ENCODE results near the gene BACE2.

Gene BACE2

DNA sequence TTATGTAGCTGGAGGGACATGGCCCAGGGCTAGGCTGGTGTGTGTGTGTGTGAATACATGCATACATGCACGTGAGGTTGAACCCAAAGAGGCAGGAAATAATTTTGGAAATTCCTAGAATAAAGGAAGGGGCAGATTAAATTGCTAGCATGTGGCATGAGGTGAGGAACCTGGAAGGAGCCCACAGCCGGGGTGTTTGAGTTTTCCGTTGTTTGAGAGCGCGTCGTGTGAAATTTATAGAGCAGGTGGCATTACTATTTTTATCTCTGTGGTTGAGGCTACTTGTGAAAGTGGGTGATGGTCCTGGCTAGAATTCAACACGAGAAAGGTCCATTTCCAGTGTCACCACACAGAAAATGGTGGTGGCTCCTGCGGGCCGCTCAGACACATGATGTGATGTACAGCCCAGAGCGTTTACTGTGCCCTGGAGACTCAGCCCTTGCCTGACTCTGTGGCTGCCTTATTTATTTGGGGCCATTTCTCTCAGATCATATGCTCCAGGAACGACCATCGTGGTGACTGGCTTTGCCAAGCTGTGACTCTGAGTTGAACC lies 48.0 kb downstream of the BACE2 start:
- TF ChIP-seq CTBP1 (IDR thresholded peaks at IDR 0.05; ENCODE audit: borderline replicate concordance) = no peak
- TF ChIP-seq HDGF (IDR thresholded peaks at IDR 0.05; ENCODE audit: borderline replicate concordance) = no peak
- TF ChIP-seq SUZ12 (IDR thresholded peaks at IDR 0.05) = no peak
- no peak for DNase-seq (ENCODE audit: extremely low spot score)
- POLR2A ChIA-PET = no interaction called here
- CTCF ChIA-PET = interaction anchor here (0.6 kb wide), 1 partner anchor 68 kb away, joined by 3 read pairs; no protein-coding TSS in a partner anchor

DNA sequence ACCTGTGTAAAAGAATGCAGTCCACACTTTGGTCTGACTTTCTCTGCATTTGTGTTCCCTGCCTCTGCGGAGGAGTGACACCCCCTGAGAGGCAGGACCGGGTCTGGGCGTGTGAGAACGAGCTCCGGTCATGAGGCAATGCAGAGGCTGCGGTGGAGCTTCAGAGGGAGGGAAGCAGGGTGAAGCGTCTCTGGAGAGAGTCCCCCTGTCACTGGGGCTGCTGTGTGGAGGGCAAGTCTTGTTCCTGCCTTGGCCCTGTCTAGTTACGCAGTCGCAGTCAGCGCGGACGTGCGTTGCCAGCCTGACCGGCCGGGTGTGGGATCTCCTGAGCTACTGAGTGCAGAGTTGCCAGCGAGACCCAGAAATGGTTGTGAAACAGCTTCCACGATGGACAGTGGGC lies 48.5 kb downstream of the BACE2 start:
- TF ChIP-seq ELF4 (IDR thresholded peaks at IDR 0.05) = no peak
- TF ChIP-seq ARNT (IDR thresholded peaks at IDR 0.05) = no peak
- TF ChIP-seq FOXM1 (IDR thresholded peaks at IDR 0.05; ENCODE audit: borderline replicate concordance) = no peak
- TF ChIP-seq TARDBP (IDR thresholded peaks at IDR 0.05) = no peak
- TF ChIP-seq FOXK2 (IDR thresholded peaks at IDR 0.05) = no peak
- CTCF ChIA-PET = interaction anchor here (0.6 kb wide), 1 partner anchor 68 kb away, joined by 3 read pairs; no protein-coding TSS in a partner anchor
- POLR2A ChIA-PET = no interaction called here
- DNase-seq (ENCODE audit: extremely low spot score) = no peak

DNA sequence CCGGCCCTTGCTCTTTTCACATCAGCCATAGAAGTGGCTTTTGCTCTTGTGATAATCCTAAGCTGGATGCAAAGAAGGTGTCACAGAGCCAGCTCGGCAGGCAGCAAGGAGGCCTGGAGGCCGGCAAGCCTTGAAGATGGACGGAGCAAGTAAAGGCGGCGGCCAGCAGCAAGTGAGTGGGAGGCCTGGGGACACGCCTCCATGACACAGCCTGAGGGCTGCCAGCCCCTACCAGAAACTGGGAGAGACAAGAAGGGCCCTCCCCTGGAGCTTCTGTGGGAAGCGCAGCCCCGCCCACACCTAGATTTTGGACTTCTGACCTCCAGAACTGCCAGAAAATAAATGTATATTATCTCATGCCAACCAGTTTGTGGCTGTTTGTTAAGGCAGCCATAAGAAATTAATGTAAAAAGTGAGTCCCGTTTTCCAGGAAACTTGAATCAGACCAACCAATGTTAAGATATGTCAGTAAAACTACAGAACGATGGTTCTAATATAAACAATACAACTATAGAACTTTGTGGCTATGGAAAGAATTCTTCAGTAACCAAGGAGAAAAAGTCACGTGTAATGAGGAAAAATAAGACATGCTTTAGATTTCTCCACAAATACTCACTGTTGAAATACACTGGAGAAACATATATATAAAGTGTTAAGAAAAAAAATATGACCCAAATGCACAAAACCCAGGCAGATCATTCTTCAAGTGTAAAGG lies 49.9 kb downstream of the BACE2 start:
- POLR2A ChIA-PET = no interaction called here
- no peak for TF ChIP-seq HDGF (IDR thresholded peaks at IDR 0.05; ENCODE audit: borderline replicate concordance)
- no peak for TF ChIP-seq SUZ12 (IDR thresholded peaks at IDR 0.05)
- no peak for TF ChIP-seq SP1 (IDR thresholded peaks at IDR 0.05)
- TF ChIP-seq FOXK2 (IDR thresholded peaks at IDR 0.05) = no peak
- no peak for DNase-seq (ENCODE audit: extremely low spot score)
- CTCF ChIA-PET = no interaction called here

DNA sequence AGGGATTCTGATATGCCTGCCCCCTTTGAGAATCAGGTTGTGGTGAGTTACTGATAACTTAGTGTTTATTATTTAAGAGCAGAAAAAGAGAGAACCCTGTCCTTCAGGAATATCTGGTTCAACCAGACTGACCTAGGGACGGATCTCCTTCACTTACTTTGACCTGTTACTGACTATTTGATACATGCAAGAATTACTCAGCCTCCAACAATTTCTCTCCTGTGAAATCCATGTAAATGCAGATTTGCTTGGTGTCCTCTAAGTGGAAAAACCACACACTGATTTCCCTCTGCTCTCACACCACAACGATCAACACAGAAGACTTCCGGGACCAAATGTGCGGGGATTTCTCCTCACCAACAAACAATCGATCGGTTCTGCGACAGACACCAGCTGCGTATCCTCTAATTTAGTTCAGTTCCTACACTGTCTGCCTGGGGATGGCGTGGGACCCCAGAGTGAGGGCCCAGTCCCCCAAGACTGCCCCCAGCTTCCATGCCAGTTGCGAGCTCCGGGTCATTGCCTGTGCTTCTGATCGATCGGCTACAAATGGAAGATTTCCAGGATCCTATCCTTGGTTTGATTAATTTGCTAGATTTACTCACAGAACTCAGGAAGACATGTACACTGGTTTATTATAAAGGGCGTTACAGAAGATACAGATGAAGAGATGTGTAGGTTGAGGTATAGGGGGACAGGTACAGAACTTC lies 51.7 kb downstream of the BACE2 start:
- ChIA-PET POLR2A (no interaction called here), CTCF (no interaction called here)
- TF ChIP-seq TARDBP (IDR thresholded peaks at IDR 0.05) (no peak), CTBP1 (IDR thresholded peaks at IDR 0.05; ENCODE audit: borderline replicate concordance) (no peak)
- no peak for DNase-seq (ENCODE audit: extremely low spot score)

DNA sequence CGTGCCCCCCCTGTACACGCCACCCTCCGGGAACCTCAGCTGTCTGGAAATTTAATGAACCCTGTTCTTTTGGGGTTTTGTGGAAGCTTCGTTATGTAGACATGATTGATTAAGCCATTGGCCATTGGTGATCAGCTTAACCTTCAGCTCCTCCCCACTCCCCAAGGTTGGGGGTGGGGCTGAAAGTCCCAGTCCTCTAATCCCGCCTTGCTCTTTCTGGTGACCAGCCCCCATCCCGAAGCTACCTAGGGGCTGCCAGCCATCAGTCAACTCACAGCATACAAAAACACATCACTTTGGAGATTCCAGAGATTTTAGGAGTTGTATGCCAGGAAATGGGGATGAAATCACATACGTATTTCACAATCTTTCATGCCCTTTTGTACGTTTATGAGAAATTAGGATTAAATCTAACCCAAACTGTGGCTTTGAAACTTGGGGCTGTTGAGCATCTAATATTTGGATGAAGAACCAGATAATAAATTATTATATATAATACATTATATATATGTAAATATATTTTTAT lies 52.3 kb downstream of the BACE2 start:
- no peak for DNase-seq (ENCODE audit: extremely low spot score)
- POLR2A ChIA-PET = no interaction called here
- TF ChIP-seq TARDBP (IDR thresholded peaks at IDR 0.05) = no peak
- TF ChIP-seq, protein P1, sequence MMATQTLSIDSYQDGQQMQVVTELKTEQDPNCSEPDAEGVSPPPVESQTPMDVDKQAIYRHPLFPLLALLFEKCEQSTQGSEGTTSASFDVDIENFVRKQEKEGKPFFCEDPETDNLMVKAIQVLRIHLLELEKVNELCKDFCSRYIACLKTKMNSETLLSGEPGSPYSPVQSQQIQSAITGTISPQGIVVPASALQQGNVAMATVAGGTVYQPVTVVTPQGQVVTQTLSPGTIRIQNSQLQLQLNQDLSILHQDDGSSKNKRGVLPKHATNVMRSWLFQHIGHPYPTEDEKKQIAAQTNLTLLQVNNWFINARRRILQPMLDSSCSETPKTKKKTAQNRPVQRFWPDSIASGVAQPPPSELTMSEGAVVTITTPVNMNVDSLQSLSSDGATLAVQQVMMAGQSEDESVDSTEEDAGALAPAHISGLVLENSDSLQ (IDR thresholded peaks at IDR 0.05) = no peak
- TF ChIP-seq FOXK2 (IDR thresholded peaks at IDR 0.05) = no peak
- TF ChIP-seq FOXA1 (IDR thresholded peaks at IDR 0.05) = no peak
- TF ChIP-seq ELF4 (IDR thresholded peaks at IDR 0.05) = no peak
- TF ChIP-seq FOXM1 (IDR thresholded peaks at IDR 0.05; ENCODE audit: borderline replicate concordance) = no peak
- no peak for TF ChIP-seq SP1 (IDR thresholded peaks at IDR 0.05)
- TF ChIP-seq HDGF (IDR thresholded peaks at IDR 0.05; ENCODE audit: borderline replicate concordance) = no peak
- TF ChIP-seq L3MBTL2 (conservative IDR thresholded peaks at IDR 0.05) = no peak
- no peak for TF ChIP-seq ARNT (IDR thresholded peaks at IDR 0.05)
- no peak for TF ChIP-seq ZNF384 (IDR thresholded peaks at IDR 0.05)
- no peak for TF ChIP-seq LEF1 (IDR thresholded peaks at IDR 0.05; ENCODE audit: borderline replicate concordance)
- no peak for TF ChIP-seq BHLHE40 (IDR thresholded peaks at IDR 0.05; ENCODE audit: borderline replicate concordance)
- no peak for TF ChIP-seq SUZ12 (IDR thresholded peaks at IDR 0.05)
- CTCF ChIA-PET = no interaction called here

DNA sequence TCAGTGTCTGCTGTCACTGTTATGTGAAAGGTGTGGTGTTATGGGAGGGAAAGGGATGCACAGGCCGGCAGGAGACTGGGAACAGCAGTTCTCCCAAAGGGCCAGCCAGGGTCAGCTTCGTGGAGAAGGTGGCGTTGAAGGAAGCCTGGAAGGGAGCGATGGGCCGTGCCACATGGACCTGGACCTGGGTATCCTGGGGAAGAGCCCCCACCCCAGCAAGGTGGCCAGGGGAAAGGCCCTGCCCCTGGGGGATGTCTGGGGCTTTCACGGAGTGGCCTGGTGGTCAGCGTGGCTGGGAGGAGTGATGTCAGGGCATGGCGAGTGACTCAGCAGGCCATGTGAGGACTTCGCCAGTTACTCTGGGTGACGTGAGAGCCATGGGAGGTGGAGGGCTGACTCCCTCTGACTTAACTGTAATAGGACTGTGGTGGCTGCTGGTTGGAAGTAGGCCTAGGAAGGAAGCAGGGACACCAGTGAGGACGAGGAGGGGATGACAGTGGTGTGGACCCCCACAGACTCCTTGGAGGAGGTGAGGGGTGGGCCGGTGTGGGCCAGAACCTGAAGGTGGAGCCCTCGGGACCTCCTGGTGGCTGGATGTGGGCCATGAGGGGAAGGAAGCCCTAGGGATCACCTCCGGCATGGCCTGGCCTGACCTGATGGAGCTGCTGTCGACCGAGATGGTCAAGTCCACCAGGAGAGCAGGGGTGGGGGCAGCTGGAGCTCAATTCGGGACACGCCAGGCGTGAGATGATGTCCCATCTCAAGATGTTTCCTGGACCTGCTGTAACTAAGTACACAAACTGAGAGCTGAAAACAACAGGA lies 54.5 kb downstream of the BACE2 start:
- DNase-seq (ENCODE audit: extremely low spot score) = no peak
- CTCF ChIA-PET = no interaction called here
- TF ChIP-seq SP1 (IDR thresholded peaks at IDR 0.05) (no peak), ZNF384 (IDR thresholded peaks at IDR 0.05) (no peak), HDGF (IDR thresholded peaks at IDR 0.05; ENCODE audit: borderline replicate concordance) (no peak), FOXA1 (IDR thresholded peaks at IDR 0.05) (no peak), CTBP1 (IDR thresholded peaks at IDR 0.05; ENCODE audit: borderline replicate concordance) (no peak), NFRKB (IDR thresholded peaks at IDR 0.05) (no peak), ELF4 (IDR thresholded peaks at IDR 0.05) (no peak), BHLHE40 (IDR thresholded peaks at IDR 0.05; ENCODE audit: borderline replicate concordance) (no peak), LEF1 (IDR thresholded peaks at IDR 0.05; ENCODE audit: borderline replicate concordance) (no peak), SUZ12 (IDR thresholded peaks at IDR 0.05) (no peak), FOXK2 (IDR thresholded peaks at IDR 0.05) (no peak), ARNT (IDR thresholded peaks at IDR 0.05) (no peak), FOXM1 (IDR thresholded peaks at IDR 0.05; ENCODE audit: borderline replicate concordance) (no peak), L3MBTL2 (conservative IDR thresholded peaks at IDR 0.05) (no peak), TARDBP (IDR thresholded peaks at IDR 0.05) (no peak)
- TF ChIP-seq, protein P1 (IDR thresholded peaks at IDR 0.05) = no peak
- POLR2A ChIA-PET = interaction anchor here (0.6 kb wide), 1 partner anchor 10 kb away, joined by 3 read pairs; no protein-coding TSS in a partner anchor
